Smooth muscle cell (in vitro differentiated cells): ENCODE measurements around the gene WDR72. TPM values are rescaled to one million over a fixed set of nuclear protein-coding genes. Genes with fewer than 3 reads are reported as not detected.

ENCODE experiments used
- DNase-seq: peaks from one replicate; lab custom pipeline; 2025; ENCODE audit not compliant: unreplicated experiment; lab: John Stamatoyannopoulos, UW
- H2AFZ ChIP-seq: fragments of 200-600 bp; sonication (generic); 2 replicates; pipeline ENCODE4 v1.6.0; 2016; ENCODE audit warnings: antibody characterized with exemption, low read depth, mild to moderate bottlenecking
- H3F3A ChIP-seq: fragments of 200-600 bp; sonication (generic); 2 replicates; pipeline ENCODE4 v1.6.0; 2017; ENCODE audit warnings: antibody characterized with exemption, low read depth
- H3K27ac ChIP-seq: fragments of 200-600 bp; sonication (generic); 2 replicates; pipeline ENCODE4 v1.5.1; 2016; ENCODE audit warnings: low read depth, mild to moderate bottlenecking
- H3K27me3 ChIP-seq: fragments of 200-600 bp; sonication (generic); 2 replicates; pipeline ENCODE4 v1.6.1; 2016; ENCODE audit warnings: low read depth, mild to moderate bottlenecking
- H3K36me3 ChIP-seq: fragments of 200-600 bp; sonication (generic); 2 replicates; pipeline ENCODE4 v1.5.1; 2016; ENCODE audit warnings: low read depth
- H3K4me1 ChIP-seq: fragments of 200-600 bp; sonication (generic); 2 replicates; pipeline ENCODE4 v1.5.1; 2016; ENCODE audit warnings: low read depth
- H3K4me2 ChIP-seq: fragments of 200-600 bp; sonication (generic); 2 replicates; pipeline ENCODE4 v1.6.0; 2016; ENCODE audit warnings: mild to moderate bottlenecking
- H3K4me3 ChIP-seq: fragments of 200-600 bp; sonication (generic); 2 replicates; pipeline ENCODE4 v1.5.1; 2016; ENCODE audit warnings: mild to moderate bottlenecking
- H3K79me2 ChIP-seq: fragments of 200-600 bp; sonication (generic); 2 replicates; pipeline ENCODE4 v1.6.0; 2016; ENCODE audit warnings: low read depth, mild to moderate bottlenecking
- H3K9ac ChIP-seq: fragments of 200-600 bp; sonication (generic); 2 replicates; pipeline ENCODE4 v1.6.0; 2016; ENCODE audit warnings: low read depth
- H3K9me3 ChIP-seq: fragments of 200-600 bp; sonication (generic); replicated peaks from 2 replicates; pipeline ENCODE4 v1.5.1; 2016; ENCODE audit warnings: low read depth
- H4K20me1 ChIP-seq: fragments of 200-600 bp; sonication (generic); 2 replicates; pipeline ENCODE4 v1.6.0; 2016; ENCODE audit warnings: low read depth
- WGBS: methylation state at CpG from one replicate; pipeline ENCODE4 v1.1.7; 2016; ENCODE audit warnings: low lambda C conversion rate; 5-methylcytosine and 5-hydroxymethylcytosine counted together
- polyA plus RNA-seq: library from polyadenylated mRNA; unstranded; fragments of >200 nt; fragmentation: Nextera tagmentation; extraction: Ambion mirVana; gene quantifications from 2 replicates; pipeline ENCODE4 v1.2.1, GENCODE V29; 2016
- total RNA-seq: library from RNA; depleted of rRNA; stranded (reverse); fragments of >200 nt; gene quantifications from 2 replicates; pipeline ENCODE4 v1.2.3, GENCODE V29; 2014
- TF ChIP-seq, protein P1 (sequence below): fragments of 200-600 bp; sonication (generic); IDR thresholded peaks from 2 replicates; pipeline ENCODE4 v1.5.1; 2017; ENCODE audit warnings: borderline replicate concordance, mild to moderate bottlenecking, antibody characterized with exemption; ENCODE audit not compliant: insufficient read depth, poor library complexity, severe bottlenecking

Gene WDR72
- total and polyA plus RNA-seq, 2 experiments from 2014 or later = 1.3 to 3.3 TPM

DNA sequence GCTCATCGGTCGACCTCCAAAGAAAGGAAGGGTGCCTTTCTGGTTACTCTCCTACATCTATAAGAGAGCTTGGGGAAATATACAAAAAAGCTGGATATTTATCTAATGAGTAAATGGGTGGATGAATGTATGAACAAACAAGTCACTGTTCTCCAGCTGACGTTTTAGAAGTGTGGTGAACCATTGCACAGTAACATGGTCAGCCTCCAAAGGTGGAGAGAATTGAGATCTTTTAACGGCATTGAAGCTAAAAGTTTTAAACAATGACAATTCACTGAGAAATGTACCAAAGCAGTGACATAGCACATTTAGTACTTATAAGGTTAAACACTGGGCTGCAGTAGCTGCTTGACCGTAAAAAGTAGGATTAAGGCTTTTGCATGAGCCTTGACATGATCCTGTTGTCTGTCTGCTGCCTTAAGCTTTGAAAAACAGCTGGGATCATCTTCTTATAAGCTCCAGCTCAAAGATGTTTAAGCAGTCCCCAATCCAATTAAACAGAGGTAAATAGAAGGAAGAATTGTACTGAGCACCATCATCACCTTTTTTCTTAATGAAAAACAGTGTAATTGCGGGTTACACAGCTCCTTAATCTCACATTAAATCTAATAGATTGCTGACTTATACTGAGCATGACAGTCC, 222.9 kb downstream of the WDR72 start:
- H3K4me3 ChIP-seq = no peak overlapping the region
- H3K27ac ChIP-seq = peak overlapping the region; percentile 24
- H3K36me3 ChIP-seq = no peaks in the 10 kb centered on the region
- H3F3A ChIP-seq = no peaks in the 10 kb centered on the region
- H4K20me1 ChIP-seq = no peaks in the 10 kb centered on the region
- no peaks in the 10 kb centered on the region for H3K9me3 ChIP-seq
- TF ChIP-seq, protein P1, sequence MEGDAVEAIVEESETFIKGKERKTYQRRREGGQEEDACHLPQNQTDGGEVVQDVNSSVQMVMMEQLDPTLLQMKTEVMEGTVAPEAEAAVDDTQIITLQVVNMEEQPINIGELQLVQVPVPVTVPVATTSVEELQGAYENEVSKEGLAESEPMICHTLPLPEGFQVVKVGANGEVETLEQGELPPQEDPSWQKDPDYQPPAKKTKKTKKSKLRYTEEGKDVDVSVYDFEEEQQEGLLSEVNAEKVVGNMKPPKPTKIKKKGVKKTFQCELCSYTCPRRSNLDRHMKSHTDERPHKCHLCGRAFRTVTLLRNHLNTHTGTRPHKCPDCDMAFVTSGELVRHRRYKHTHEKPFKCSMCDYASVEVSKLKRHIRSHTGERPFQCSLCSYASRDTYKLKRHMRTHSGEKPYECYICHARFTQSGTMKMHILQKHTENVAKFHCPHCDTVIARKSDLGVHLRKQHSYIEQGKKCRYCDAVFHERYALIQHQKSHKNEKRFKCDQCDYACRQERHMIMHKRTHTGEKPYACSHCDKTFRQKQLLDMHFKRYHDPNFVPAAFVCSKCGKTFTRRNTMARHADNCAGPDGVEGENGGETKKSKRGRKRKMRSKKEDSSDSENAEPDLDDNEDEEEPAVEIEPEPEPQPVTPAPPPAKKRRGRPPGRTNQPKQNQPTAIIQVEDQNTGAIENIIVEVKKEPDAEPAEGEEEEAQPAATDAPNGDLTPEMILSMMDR = no peak
- 39% methylated on average over 6 of the region's 6 CpGs for WGBS
- H3K79me2 ChIP-seq = no peaks in the 10 kb centered on the region
- peaks cover 14% of the 10 kb centered on the region for H3K4me1 ChIP-seq
- peak overlapping the region; percentile 36 for H2AFZ ChIP-seq
- no peaks in the 10 kb centered on the region for H3K27me3 ChIP-seq
- no peak for DNase-seq
- H3K9ac ChIP-seq = no peak overlapping the region
- H3K4me2 ChIP-seq = peak overlapping the region; percentile 45

DNA sequence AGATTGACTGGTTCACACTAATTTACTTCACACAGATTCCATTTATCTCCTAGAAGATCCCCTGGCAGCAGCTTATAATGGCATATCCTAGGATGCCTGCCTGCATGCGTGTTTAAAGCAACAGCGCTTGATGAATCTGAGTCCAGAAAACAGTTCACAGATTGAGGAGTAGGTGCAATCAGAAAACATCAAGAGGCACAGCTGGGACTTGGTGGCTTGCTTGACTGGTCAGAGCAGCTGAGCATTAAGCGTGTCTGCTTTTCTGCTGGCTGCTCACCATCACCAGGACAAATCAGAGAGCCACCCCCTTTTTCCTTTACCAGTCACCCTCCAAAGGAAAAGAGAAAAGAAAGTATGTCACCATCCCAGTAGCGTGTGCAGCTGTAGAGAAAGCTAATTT, 223.6 kb downstream of the WDR72 start:
- no peak for DNase-seq
- Histone ChIP-seq H3K4me3 (no peak overlapping the region), H2AFZ (no peak overlapping the region), H3K9ac (no peak overlapping the region), H3F3A (no peaks in the 10 kb centered on the region), H3K79me2 (no peaks in the 10 kb centered on the region), H3K4me1 (peaks cover 14% of the 10 kb centered on the region), H3K27me3 (no peaks in the 10 kb centered on the region), H4K20me1 (no peaks in the 10 kb centered on the region), H3K4me2 (peak overlapping the region; percentile 45), H3K36me3 (no peaks in the 10 kb centered on the region), H3K9me3 (no peaks in the 10 kb centered on the region), H3K27ac (peak overlapping the region; percentile 24)
- WGBS = 88% methylated on average over 4 of the region's 4 CpGs
- TF ChIP-seq, protein P1 = no peak

- H3K9ac ChIP-seq = no peak overlapping the region
- TF ChIP-seq, protein P1 = no peak
- H3K4me2 ChIP-seq = no peak overlapping the region
- H3K4me1 ChIP-seq = peaks cover 14% of the 10 kb centered on the region
- H3F3A ChIP-seq = no peaks in the 10 kb centered on the region
- no peak for DNase-seq
- no peaks in the 10 kb centered on the region for H3K27me3 ChIP-seq
- no peak overlapping the region for H3K4me3 ChIP-seq
- no peak overlapping the region for H3K27ac ChIP-seq
- H3K79me2 ChIP-seq = no peaks in the 10 kb centered on the region
- H3K9me3 ChIP-seq = no peaks in the 10 kb centered on the region
- H3K36me3 ChIP-seq = no peaks in the 10 kb centered on the region
- 99% methylated on average over 2 of the region's 2 CpGs for WGBS
- H4K20me1 ChIP-seq = no peaks in the 10 kb centered on the region
- H2AFZ ChIP-seq = no peak overlapping the region
These were observed 225.2 kb downstream of the WDR72 start for GRCh38 chr15:53534105-53534839.
